B cell (primary cell): ENCODE measurements around the gene PMP22. TPM values are rescaled to one million over a fixed set of nuclear protein-coding genes. Genes with fewer than 3 reads are reported as not detected.

Source experiments
- ATAC-seq: fragments of 200-7000 bp; cut with Tn5 transposase; one replicate; pipeline ENCODE4 v1.10.0; 2021; ENCODE audit warnings: low read depth, mild to moderate bottlenecking, moderate number of reproducible peaks, moderate library complexity
- CTCF ChIA-PET: fragments of 350-600 bp; sonication (Branson Sonifier 250); formaldehyde crosslinking; loops from one replicate; lab custom pipeline; 2021; ENCODE audit warnings: antibody characterized with exemption, inconsistent platforms; lab: Charles Lee
- POLR2A ChIA-PET: fragments of 350-600 bp; sonication (Branson Sonifier 250); formaldehyde crosslinking; loops from one replicate; lab custom pipeline; 2021; ENCODE audit warnings: antibody characterized with exemption; lab: Charles Lee
- DNase-seq: peaks from one replicate; pipeline ENCODE4 v3.0.0; 2013
- H2AFZ ChIP-seq: 2 replicates; pipeline ENCODE4 v1.6.1; 2012; ENCODE audit warnings: mild to moderate bottlenecking, low read depth, low read length; ENCODE audit not compliant: insufficient read depth, poor library complexity, severe bottlenecking
- H3K27ac ChIP-seq, 2 donors: 1 replicate in 1 of 2; 2 replicates in 1 of 2; pipeline ENCODE4 v1.5.1; 2012 to 2013; ENCODE audit warnings: low read length in 2 of 2, mild to moderate bottlenecking in 2 of 2, moderate library complexity in 1 of 2
- H3K27me3 ChIP-seq, 4 experiments: fragments of 200-600 bp in 1 of 4; sonication (generic) in 1 of 4; replicated peaks in 1 of 4; 1 replicate in 2 of 4; 2 replicates in 2 of 4; pipeline versions ENCODE4 v1.6.1 to v1.7.0; 2013 to 2016; ENCODE audit warnings: low read length in 3 of 4, mild to moderate bottlenecking in 2 of 4, mixed read lengths in 1 of 4, moderate library complexity in 1 of 4; ENCODE audit not compliant: insufficient read depth in 4 of 4, control insufficient read depth in 3 of 4; ENCODE audit errors: control extremely low read depth in 1 of 4
- H3K36me3 ChIP-seq, 2 experiments: replicated peaks in 1 of 2; 1 replicate in 1 of 2; 2 replicates in 1 of 2; pipeline versions ENCODE4 v1.6.1 to v1.7.1; 2013; ENCODE audit warnings: low read length in 1 of 2; ENCODE audit not compliant: insufficient read depth in 2 of 2, control insufficient read depth in 1 of 2; ENCODE audit errors: control extremely low read depth in 1 of 2, extremely low read depth in 1 of 2
- H3K4me1 ChIP-seq, 2 donors: fragments of 200-600 bp in 1 of 2; sonication (generic) in 1 of 2; 1 replicate in 1 of 2; 2 replicates in 1 of 2; pipeline versions ENCODE4 v1.5.1 to v1.6.1; 2013 to 2017; ENCODE audit warnings: low read length in 2 of 2; ENCODE audit not compliant: control insufficient read depth in 2 of 2, insufficient read depth in 2 of 2
- H3K4me2 ChIP-seq: replicated peaks from 2 replicates; pipeline ENCODE3; 2012; ENCODE audit warnings: mild to moderate bottlenecking, low read depth, low read length; ENCODE audit not compliant: poor library complexity, severe bottlenecking
- H3K4me3 ChIP-seq, 5 experiments: fragments of 200-600 bp in 1 of 5; sonication (generic) in 1 of 5; 1 replicate in 3 of 5; 2 replicates in 2 of 5; pipeline versions ENCODE4 v1.5.1 to v1.7.0; 2011 to 2016; ENCODE audit warnings: low read length in 4 of 5, mild to moderate bottlenecking in 4 of 5, low read depth in 2 of 5, control low read depth in 1 of 5, moderate library complexity in 1 of 5; ENCODE audit not compliant: insufficient read depth in 1 of 5; ENCODE audit errors: control extremely low read depth in 1 of 5, extremely low read depth in 1 of 5
- H3K79me2 ChIP-seq: fragments of 200-600 bp; sonication (generic); one replicate; pipeline ENCODE4 v1.6.0; 2016; ENCODE audit warnings: low read length; ENCODE audit not compliant: control insufficient read depth, insufficient read depth
- H3K9ac ChIP-seq: fragments of 200-600 bp; sonication (generic); 2 replicates; pipeline ENCODE4 v1.6.1; 2017; ENCODE audit warnings: mild to moderate bottlenecking, low read length, moderate library complexity
- H3K9me3 ChIP-seq, 3 donors: one replicate each; pipeline versions ENCODE4 v1.6.1 to v1.7.1; 2013; ENCODE audit warnings: low read length in 2 of 3; ENCODE audit not compliant: control insufficient read depth in 2 of 3, insufficient read depth in 1 of 3; ENCODE audit errors: control extremely low read depth in 1 of 3
- H4K20me1 ChIP-seq: 2 replicates; pipeline ENCODE4 v1.6.0; 2012; ENCODE audit warnings: mild to moderate bottlenecking, low read length; ENCODE audit not compliant: insufficient read depth, control insufficient read depth, poor library complexity, severe bottlenecking
- H3K27ac Mint-ChIP-seq: one replicate; pipeline ENCODE4 v1.8.0; 2021; ENCODE audit warnings: mixed read lengths
- H3K27me3 Mint-ChIP-seq: one replicate; pipeline ENCODE4 v1.8.0; 2021; ENCODE audit warnings: mixed read lengths
- H3K4me1 Mint-ChIP-seq: one replicate; pipeline ENCODE4 v1.8.0; 2021; ENCODE audit warnings: mixed read lengths
- H3K4me3 Mint-ChIP-seq: one replicate; pipeline ENCODE4 v1.8.0; 2021; ENCODE audit warnings: mixed read lengths
- H3K9me3 Mint-ChIP-seq: one replicate; pipeline ENCODE4 v1.8.0; 2022; ENCODE audit warnings: mixed read lengths; ENCODE audit not compliant: insufficient read depth
- CTCF ChIP-seq: fragments of 200-600 bp; IDR thresholded peaks from one replicate; pipeline ENCODE4 v1.8.0; 2022; ENCODE audit warnings: antibody characterized with exemption, mild to moderate bottlenecking
- EZH2 ChIP-seq: IDR thresholded peaks from 2 replicates; pipeline ENCODE4 v1.6.1; 2012; ENCODE audit warnings: borderline replicate concordance, low read depth, mild to moderate bottlenecking, moderate library complexity, low read length; ENCODE audit not compliant: insufficient read depth, poor library complexity, severe bottlenecking
- whole genome bisulfite sequencing: methylation state at CpG from one replicate; pipeline ENCODE4 v1.1.5; 2013; ENCODE audit warnings: missing lambda C conversion rate; ENCODE audit not compliant: insufficient coverage; 5-methylcytosine and 5-hydroxymethylcytosine counted together
- intact Hi-C: fragments of 100-400 bp; cut with micrococcal nuclease; formaldehyde crosslinking; loops from one replicate; pipeline ENCODE4 v1.10.0; 2022
- polyA plus RNA-seq: library from polyadenylated mRNA; depleted of rRNA; stranded (reverse); fragments of >200 nt; gene quantifications from 2 replicates; pipeline ENCODE4 v1.2.3, GENCODE V29; 2012
- total RNA-seq, 2 donors: library from RNA; stranded (reverse); fragments of 120-200 nt in 1 of 2; gene quantifications; 1 replicate in 1 of 2; 2 replicates in 1 of 2; pipeline versions ENCODE4 v1.2.3 to v1.2.4, GENCODE V29; 2013 to 2022

The PMP22 gene
- total and polyA plus RNA-seq, 2 donors (not counting 1 experiment from before 2014, with no cell fraction given), result 0.71 TPM; not detected in 1

DNA sequence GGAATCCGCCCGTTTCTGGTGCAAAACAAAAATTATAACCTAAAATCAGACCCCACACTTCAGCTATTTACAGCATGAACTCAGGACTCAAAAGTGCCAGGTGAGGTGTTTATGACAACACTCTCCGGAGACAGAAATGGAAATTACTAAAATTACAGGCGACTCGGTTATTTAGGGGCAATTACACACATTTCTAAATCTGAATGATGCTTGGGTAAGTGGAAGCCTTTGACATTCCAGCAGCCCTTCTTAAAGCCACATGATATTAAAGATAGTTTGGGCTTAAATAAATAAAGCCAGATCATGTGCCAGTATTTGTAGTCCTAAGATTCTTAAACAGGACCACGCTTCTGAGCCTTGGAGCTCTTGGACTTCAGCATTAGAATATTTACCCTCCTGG, 36.7 kb upstream of the PMP22 start:
- no peaks in the 10 kb centered on the region for H4K20me1 ChIP-seq
- H2AFZ ChIP-seq, result no peak overlapping the region
- ChIA-PET CTCF (no interaction called here), POLR2A (no interaction called here)
- TF ChIP-seq EZH2 (no peak), CTCF (no peak)
- WGBS, result 100% methylated on average over 1 of the region's 6 CpGs
- no peaks in the 10 kb centered on the region for H3K9me3 ChIP-seq
- H3K27me3 Mint-ChIP-seq, result peaks cover 17% of the 10 kb centered on the region
- H3K4me1 Mint-ChIP-seq, result no peaks in the 10 kb centered on the region
- H3K4me3 Mint-ChIP-seq, result no peak overlapping the region
- no peak overlapping the region for H3K4me2 ChIP-seq
- no peak overlapping the region for H3K4me3 ChIP-seq
- H3K79me2 ChIP-seq, result no peaks in the 10 kb centered on the region
- H3K27ac Mint-ChIP-seq, result no peak overlapping the region
- H3K9ac ChIP-seq, result no peak overlapping the region
- H3K27ac ChIP-seq, result no peak overlapping the region
- peaks cover 0 to 3% (median 0%) of the 10 kb centered on the region in 4 experiments for H3K27me3 ChIP-seq
- H3K9me3 Mint-ChIP-seq, result no peaks in the 10 kb centered on the region
- H3K4me1 ChIP-seq, result no peaks in the 10 kb centered on the region
- DNase-seq (no peak), ATAC-seq (no peak)
- H3K36me3 ChIP-seq, result no peaks in the 10 kb centered on the region
- intact Hi-C loops, result no loop called here

GRCh38 chr17:15298176-15298575, 33.0 kb upstream of the PMP22 start:
- no peaks in the 10 kb centered on the region for H3K79me2 ChIP-seq
- H3K27me3 Mint-ChIP-seq, result peaks cover 19% of the 10 kb centered on the region
- TF ChIP-seq CTCF (no peak), EZH2 (no peak)
- CTCF ChIA-PET, result no interaction called here
- 96% methylated on average over 3 of the region's 5 CpGs for WGBS
- no peak overlapping the region for H2AFZ ChIP-seq
- no peaks in the 10 kb centered on the region for H3K36me3 ChIP-seq
- no peak overlapping the region for H3K9ac ChIP-seq
- no peaks in the 10 kb centered on the region for H3K9me3 Mint-ChIP-seq
- DNase-seq (no peak), ATAC-seq (no peak)
- POLR2A ChIA-PET, result no interaction called here
- H3K27ac Mint-ChIP-seq, result no peak overlapping the region
- H3K4me3 ChIP-seq, result no peak overlapping the region
- H3K4me1 Mint-ChIP-seq, result no peaks in the 10 kb centered on the region
- H3K9me3 ChIP-seq, result no peaks in the 10 kb centered on the region
- H3K4me2 ChIP-seq, result no peak overlapping the region
- no peak overlapping the region for H3K4me3 Mint-ChIP-seq
- no peaks in the 10 kb centered on the region for H3K27me3 ChIP-seq
- intact Hi-C loops, result no loop called here
- H3K27ac ChIP-seq, result no peak overlapping the region
- H3K4me1 ChIP-seq, result no peaks in the 10 kb centered on the region
- no peaks in the 10 kb centered on the region for H4K20me1 ChIP-seq
